Adrenal gland (tissue), 5 donors: Measurements from ENCODE around the gene ZNF436.

Experiments
- POLR2A ChIP-seq, 2 donors: fragments of 450-650 bp; IDR thresholded peaks; one replicate each; pipeline ENCODE4 v1.6.1; 2017; ENCODE audit warnings: antibody characterized with exemption in 2 of 2, mild to moderate bottlenecking in 2 of 2, moderate library complexity in 1 of 2
- TF ChIP-seq, protein P1 (sequence below), 6 experiments: fragments of 450-650 bp in 4 of 6; fragments of 200-600 bp in 2 of 6; sonication (generic) in 1 of 6; IDR thresholded peaks; 1 replicate in 5 of 6; 2 replicates in 1 of 6; pipeline versions ENCODE4 v1.5.1 to v1.8.0; 2016 to 2021; ENCODE audit warnings: antibody characterized with exemption in 6 of 6, mild to moderate bottlenecking in 2 of 6, moderate library complexity in 1 of 6
- donor health status: DM: no; HTN: no; CAD: no.

- TF ChIP-seq, protein P1, sequence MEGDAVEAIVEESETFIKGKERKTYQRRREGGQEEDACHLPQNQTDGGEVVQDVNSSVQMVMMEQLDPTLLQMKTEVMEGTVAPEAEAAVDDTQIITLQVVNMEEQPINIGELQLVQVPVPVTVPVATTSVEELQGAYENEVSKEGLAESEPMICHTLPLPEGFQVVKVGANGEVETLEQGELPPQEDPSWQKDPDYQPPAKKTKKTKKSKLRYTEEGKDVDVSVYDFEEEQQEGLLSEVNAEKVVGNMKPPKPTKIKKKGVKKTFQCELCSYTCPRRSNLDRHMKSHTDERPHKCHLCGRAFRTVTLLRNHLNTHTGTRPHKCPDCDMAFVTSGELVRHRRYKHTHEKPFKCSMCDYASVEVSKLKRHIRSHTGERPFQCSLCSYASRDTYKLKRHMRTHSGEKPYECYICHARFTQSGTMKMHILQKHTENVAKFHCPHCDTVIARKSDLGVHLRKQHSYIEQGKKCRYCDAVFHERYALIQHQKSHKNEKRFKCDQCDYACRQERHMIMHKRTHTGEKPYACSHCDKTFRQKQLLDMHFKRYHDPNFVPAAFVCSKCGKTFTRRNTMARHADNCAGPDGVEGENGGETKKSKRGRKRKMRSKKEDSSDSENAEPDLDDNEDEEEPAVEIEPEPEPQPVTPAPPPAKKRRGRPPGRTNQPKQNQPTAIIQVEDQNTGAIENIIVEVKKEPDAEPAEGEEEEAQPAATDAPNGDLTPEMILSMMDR (IDR thresholded peaks at IDR 0.05): no peak
- TF ChIP-seq POLR2A (IDR thresholded peaks at IDR 0.05): no peak
These were observed 26.7 kb upstream of the ZNF436 start for GRCh38 chr1:23396380-23396779.
